ENCODE data around the gene TMEM200B. TPM values are rescaled to one million over a fixed set of nuclear protein-coding genes. Genes with fewer than 3 reads are reported as not detected.
"Not testable (repeated sequence)": the region's sequence is repeated elsewhere in the genome, so short reads cannot be mapped to it uniquely, and the experiment has no call there.

TMEM200B gene
- total RNA-seq, 1 donor: 14.2 TPM

GRCh38 chr1:29082519-29082918, 41.2 kb downstream of the TMEM200B start:
- H3K4me3 ChIP-seq (ENCODE audit: low read depth, low read length): no peak overlapping the region
- no peak for TF ChIP-seq CTCF (IDR thresholded peaks at IDR 0.05; ENCODE audit: insufficient read depth, low read depth, low read length)
- no peak for DNase-seq (ENCODE audit: low read depth)

- DNase-seq (ENCODE audit: low read depth): no peak
Observed at GRCh38 chr1:29081201-29081600, 42.5 kb downstream of the TMEM200B start.

GRCh38 chr1:29079916-29080629, 43.6 kb downstream of the TMEM200B start:
- H3K4me3 ChIP-seq (ENCODE audit: low read depth, low read length); DNase-seq (ENCODE audit: low read depth): not testable (repeated sequence)

More at GRCh38 chr1:29081201-29081600, 42.5 kb downstream of the TMEM200B start:
- H3K4me3 ChIP-seq (ENCODE audit: low read depth, low read length): no peak overlapping the region
- no peak for TF ChIP-seq CTCF (IDR thresholded peaks at IDR 0.05; ENCODE audit: insufficient read depth, low read depth, low read length)

DNA sequence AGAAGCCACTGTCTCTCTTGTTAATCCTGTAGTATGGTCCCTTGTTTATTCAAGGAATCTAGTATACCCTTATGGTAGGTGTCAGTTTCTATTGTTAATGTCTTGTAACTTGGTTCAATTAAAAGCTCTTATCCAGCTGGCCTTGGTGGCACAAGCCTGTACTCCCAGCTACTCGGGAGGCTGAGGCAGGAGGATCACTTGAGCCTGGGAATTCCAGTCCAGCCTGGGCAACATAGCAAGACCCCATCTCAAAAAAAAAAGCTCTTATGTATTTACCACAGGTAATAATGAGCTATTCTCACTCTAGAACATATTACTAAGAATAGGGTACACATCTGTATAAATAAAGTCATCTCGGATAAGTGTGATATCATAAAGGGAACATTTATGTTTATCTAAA, 46.5 kb downstream of the TMEM200B start:
- no peak for TF ChIP-seq CTCF (IDR thresholded peaks at IDR 0.05; ENCODE audit: insufficient read depth, low read depth, low read length)
- H3K4me3 ChIP-seq (ENCODE audit: low read depth, low read length): no peak overlapping the region
- DNase-seq (ENCODE audit: low read depth): no peak

Small RNA genes within 50 kb of the gene (small RNA-seq; reads per million reads assigned to genes)
- gene RF02271: not detected

Other genes with a start within 250 kb of the TMEM200B start
- gene EPB41, start 209.3 kb downstream of the TMEM200B start, total RNA-seq: 5.5 and 9.5 TPM in 2 replicates
- gene SRSF4, start 58.0 kb upstream of the TMEM200B start, total RNA-seq: 33.5 and 44.0 TPM in 2 replicates
- gene MECR, start 107.0 kb upstream of the TMEM200B start, total RNA-seq: 22.5 and 28.0 TPM in 2 replicates
- 5.5 and 6.9 TPM in 2 replicates for gene PTPRU, start 112.6 kb upstream of the TMEM200B start, total RNA-seq